Testis (tissue), 3 donors: Measurements from ENCODE around the gene SMIM5. TPM values are rescaled to one million over a fixed set of nuclear protein-coding genes. Genes with fewer than 3 reads are reported as not detected.
A peak's percentile ranks its signal among the peaks of the same experiment; 100 is the strongest.

Source experiments
- DNase-seq: peaks from one replicate; pipeline ENCODE4 v3.0.0-alpha.2; 2019
- H3K27ac ChIP-seq, 2 donors: fragments of 200-600 bp; sonication (generic); one replicate each; pipeline ENCODE4 v1.5.1; 2019
- H3K27me3 ChIP-seq: fragments of 200-600 bp; sonication (generic); one replicate; pipeline ENCODE4 v1.5.1; 2019
- H3K36me3 ChIP-seq: fragments of 200-600 bp; sonication (generic); one replicate; pipeline ENCODE4 v1.5.1; 2017; ENCODE audit warnings: low read depth; ENCODE audit errors: missing control alignments
- H3K4me1 ChIP-seq: fragments of 200-600 bp; sonication (generic); one replicate; pipeline ENCODE4 v1.5.1; 2019
- H3K4me3 ChIP-seq, 2 donors: fragments of 200-600 bp; sonication (generic); one replicate each; pipeline ENCODE4 v1.5.1; 2017 to 2019
- H3K9me3 ChIP-seq: fragments of 200-600 bp; sonication (generic); one replicate; pipeline ENCODE4 v1.5.1; 2017
- CTCF ChIP-seq, 3 experiments: fragments of 450-650 bp in 2 of 3; fragments of 200-600 bp in 1 of 3; sonication (generic) in 1 of 3; IDR thresholded peaks; one replicate each; pipeline ENCODE4 v1.5.1; 2016 to 2019; ENCODE audit warnings: antibody characterized with exemption in 3 of 3, mild to moderate bottlenecking in 2 of 3, moderate library complexity in 1 of 3
- POLR2A ChIP-seq: fragments of 450-650 bp; IDR thresholded peaks from one replicate; pipeline ENCODE4 v1.6.1; 2017; ENCODE audit warnings: antibody characterized with exemption, mild to moderate bottlenecking, moderate library complexity
- WGBS, 2 donors: methylation state at CpG; one replicate each; pipeline ENCODE4 v1.1.5; 2018; 5-methylcytosine and 5-hydroxymethylcytosine counted together
- intact Hi-C: fragments of 100-400 bp; cut with DNase I; formaldehyde crosslinking; loops from one replicate; pipeline ENCODE4 v1.15.1; 2023; ENCODE audit warnings: low total_unique reads
- polyA plus RNA-seq: library from polyadenylated mRNA; stranded (reverse); fragments of 350-450 nt; fragmentation: Illumina TruSeq; extraction: RNeasy Lipid Tissue Mini Kit (QIAGEN cat#74804); gene quantifications from one replicate; pipeline ENCODE4 v1.2.3, GENCODE V29; 2014; ENCODE audit warnings: low read depth, low replicate concordance; ENCODE audit not compliant: insufficient read depth
- total RNA-seq, 2 donors: library from RNA; depleted of rRNA; stranded (reverse); fragments of >200 nt; gene quantifications; one replicate each; pipeline ENCODE4 v1.2.3, GENCODE V29; 2016

Gene SMIM5
- total and polyA plus RNA-seq, 3 donors from 2014 or later: 1.9 to 2.0 (median 2.0) TPM

- Histone ChIP-seq H3K4me1 (no peaks in the 10 kb centered on the region), H3K27me3 (no peaks in the 10 kb centered on the region)
Measured at GRCh38 chr17:75623386-75623785, 9.8 kb upstream of the SMIM5 start.

GRCh38 chr17:75624021-75624420 is 9.2 kb upstream of the SMIM5 start:
- Histone ChIP-seq H3K27me3 (no peaks in the 10 kb centered on the region), H3K9me3 (no peaks in the 10 kb centered on the region), H3K27ac (no peak overlapping the region), H3K4me3 (no peak overlapping the region), H3K36me3 (no peaks in the 10 kb centered on the region), H3K4me1 (no peaks in the 10 kb centered on the region)
- intact Hi-C loops: no loop called here
- WGBS, 2 donors: 75 to 93% methylated on average over 4 to 12 of the region's 12 CpGs
- DNase-seq: no peak
- TF ChIP-seq CTCF (IDR thresholded peaks at IDR 0.05) (no peak), POLR2A (no peak)

More at GRCh38 chr17:75623386-75623785, 9.8 kb upstream of the SMIM5 start:
- no peaks in the 10 kb centered on the region for H3K36me3 ChIP-seq
- 78 to 86% methylated on average over 9 of the region's 9 CpGs for WGBS, 2 donors
- H3K27ac ChIP-seq: no peak overlapping the region
- H3K4me3 ChIP-seq: no peak overlapping the region
- no peak for DNase-seq
- intact Hi-C loops: no loop called here
- no peaks in the 10 kb centered on the region for H3K9me3 ChIP-seq
- TF ChIP-seq CTCF (IDR thresholded peaks at IDR 0.05) (no peak), POLR2A (no peak)

- Histone ChIP-seq H3K36me3 (no peaks in the 10 kb centered on the region), H3K27ac (no peak overlapping the region), H3K4me3 (no peak overlapping the region), H3K4me1 (no peaks in the 10 kb centered on the region), H3K9me3 (no peaks in the 10 kb centered on the region), H3K27me3 (no peaks in the 10 kb centered on the region)
- TF ChIP-seq CTCF (IDR thresholded peaks at IDR 0.05) (no peak), POLR2A (no peak)
- intact Hi-C loops: no loop called here
- 85 to 92% methylated on average over 5 to 23 of the region's 23 CpGs for WGBS, 2 donors
- DNase-seq: no peak
Measured at GRCh38 chr17:75624714-75625345, 8.4 kb upstream of the SMIM5 start.

- WGBS, 2 donors: 84 to 91% methylated on average over 11 to 15 of the region's 15 CpGs
- no peaks in the 10 kb centered on the region for H3K4me1 ChIP-seq
- H3K27me3 ChIP-seq: no peaks in the 10 kb centered on the region
- peak; percentile 40 for DNase-seq
- no peak overlapping the region for H3K27ac ChIP-seq
- TF ChIP-seq CTCF (IDR thresholded peaks at IDR 0.05) (peak; percentile 25 to 52 (median 48)), POLR2A (no peak)
- intact Hi-C loops: no loop called here
- H3K9me3 ChIP-seq: no peaks in the 10 kb centered on the region
- H3K36me3 ChIP-seq: no peaks in the 10 kb centered on the region
- no peak overlapping the region for H3K4me3 ChIP-seq
Measured at GRCh38 chr17:75625813-75626486, 7.3 kb upstream of the SMIM5 start.
